GM18858 (cell line): ENCODE data around the gene ESPN.
"Not testable (repeated sequence)": the region's sequence is repeated elsewhere in the genome, so short reads cannot be mapped to it uniquely, and the experiment has no call there.

Experiments used
- ATAC-seq: cut with Tn5 transposase; IDR thresholded peaks from one replicate; pipeline ENCODE4 v1.9.1; 2021; ENCODE audit not compliant: unreplicated experiment

ESPN gene

GRCh38 chr1:6447016-6447817, 22.6 kb downstream of the ESPN start:
- no peak for ATAC-seq

- no peak for ATAC-seq
These were observed 23.5 kb downstream of the ESPN start for GRCh38 chr1:6447818-6448748.

- no peak for ATAC-seq
These were observed 24.4 kb downstream of the ESPN start for GRCh38 chr1:6448749-6449631.

GRCh38 chr1:6450005-6450450, 25.5 kb downstream of the ESPN start:
- ATAC-seq = no peak

GRCh38 chr1:6450486-6450885, 25.9 kb downstream of the ESPN start:
- not testable (repeated sequence) for ATAC-seq

- no peak for ATAC-seq
These were observed 26.4 kb downstream of the ESPN start for GRCh38 chr1:6450943-6451373.

- not testable (repeated sequence) for ATAC-seq
These were observed 29.6 kb downstream of the ESPN start for GRCh38 chr1:6453895-6454855.

- no peak for ATAC-seq
These were observed 30.5 kb downstream of the ESPN start for GRCh38 chr1:6454856-6455751.

GRCh38 chr1:6455752-6456520, 31.4 kb downstream of the ESPN start:
- not testable (repeated sequence) for ATAC-seq

- no peak for ATAC-seq
These were observed 32.4 kb downstream of the ESPN start for GRCh38 chr1:6456800-6457466.

- ATAC-seq = no peak
These were observed 35.3 kb downstream of the ESPN start for GRCh38 chr1:6459850-6460265.

GRCh38 chr1:6460301-6461050, 35.9 kb downstream of the ESPN start:
- no peak for ATAC-seq

- no peak for ATAC-seq
These were observed 36.5 kb downstream of the ESPN start for GRCh38 chr1:6461051-6461530.

- ATAC-seq = no peak
These were observed 37.2 kb downstream of the ESPN start for GRCh38 chr1:6461538-6462411.

- ATAC-seq = no peak
These were observed 38.0 kb downstream of the ESPN start for GRCh38 chr1:6462412-6463119.
